Activated CD8-positive, alpha-beta memory T cell treated with anti-CD3 and anti-CD28 coated beads, Interleukin-2, amount 10 ng/mL, durations not matched to agents 7 days and 5 days (primary cell): Measurements from ENCODE around the gene ATXN7. TPM values are rescaled to one million over a fixed set of nuclear protein-coding genes. Genes with fewer than 3 reads are reported as not detected.
A peak's percentile ranks its signal among the peaks of the same experiment; 100 is the strongest.

Source experiments
- ATAC-seq: fragments of 150-1000 bp; cut with Tn5 transposase; one replicate; pipeline ENCODE4 v1.10.0; 2021; ENCODE audit warnings: moderate library complexity
- CTCF ChIA-PET: fragments of 350-600 bp; sonication (Branson Sonifier 250); formaldehyde crosslinking; loops from one replicate; lab custom pipeline; 2021; ENCODE audit warnings: antibody characterized with exemption; lab: Charles Lee
- DNase-seq: peaks from one replicate; pipeline ENCODE4 v3.0.0-alpha.2; 2020
- H3K27ac Mint-ChIP-seq: one replicate; pipeline ENCODE4 v1.8.0; 2021; ENCODE audit warnings: mild to moderate bottlenecking, mixed read lengths
- H3K27me3 Mint-ChIP-seq: one replicate; pipeline ENCODE4 v1.8.0; 2021; ENCODE audit warnings: mixed read lengths
- H3K36me3 Mint-ChIP-seq: one replicate; pipeline ENCODE4 v1.8.0; 2021; ENCODE audit warnings: mild to moderate bottlenecking, mixed read lengths
- H3K4me1 Mint-ChIP-seq: one replicate; pipeline ENCODE4 v1.8.0; 2021; ENCODE audit warnings: mixed read lengths
- H3K4me3 Mint-ChIP-seq: one replicate; pipeline ENCODE4 v1.8.0; 2021; ENCODE audit warnings: mild to moderate bottlenecking, moderate library complexity, mixed read lengths
- H3K9me3 Mint-ChIP-seq: one replicate; pipeline ENCODE4 v1.8.0; 2022; ENCODE audit warnings: low read depth, mixed read lengths
- total RNA-seq, 2 experiments: library from RNA; stranded (reverse); gene quantifications; one replicate each; pipeline ENCODE4 v1.2.3, GENCODE V29; 2021

Gene ATXN7
- total RNA-seq, 2 experiments from 2014 or later, result 41.9 to 56.5 TPM

DNA sequence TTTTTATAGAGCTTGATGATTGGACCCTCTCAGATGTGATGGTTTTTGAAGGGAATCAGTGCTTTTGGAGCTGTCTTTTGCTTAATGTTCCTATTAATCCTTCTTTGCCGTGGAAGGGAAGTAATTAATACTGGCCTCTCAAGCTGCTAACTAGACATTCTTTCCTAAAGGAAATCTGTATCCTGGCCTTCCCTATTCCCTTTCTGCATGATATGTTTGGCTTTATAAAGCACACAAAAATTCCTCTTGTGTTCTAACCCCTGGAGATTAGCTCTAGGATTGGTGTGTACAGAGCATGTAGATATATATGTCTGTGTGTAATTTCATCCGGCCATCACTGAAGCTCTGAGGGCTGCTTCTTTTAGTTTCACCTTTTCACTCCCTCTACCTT lies 6.9 kb downstream of the ATXN7 start:
- ATAC-seq, result no peak
- DNase-seq, result no peak
- H3K27me3 Mint-ChIP-seq, result no peaks in the 10 kb centered on the region
- H3K36me3 Mint-ChIP-seq, result peaks cover 27% of the 10 kb centered on the region
- CTCF ChIA-PET, result no interaction called here
- no peak overlapping the region for H3K4me3 Mint-ChIP-seq
- H3K9me3 Mint-ChIP-seq, result no peaks in the 10 kb centered on the region
- H3K4me1 Mint-ChIP-seq, result peaks cover 32% of the 10 kb centered on the region
- no peak overlapping the region for H3K27ac Mint-ChIP-seq

DNA sequence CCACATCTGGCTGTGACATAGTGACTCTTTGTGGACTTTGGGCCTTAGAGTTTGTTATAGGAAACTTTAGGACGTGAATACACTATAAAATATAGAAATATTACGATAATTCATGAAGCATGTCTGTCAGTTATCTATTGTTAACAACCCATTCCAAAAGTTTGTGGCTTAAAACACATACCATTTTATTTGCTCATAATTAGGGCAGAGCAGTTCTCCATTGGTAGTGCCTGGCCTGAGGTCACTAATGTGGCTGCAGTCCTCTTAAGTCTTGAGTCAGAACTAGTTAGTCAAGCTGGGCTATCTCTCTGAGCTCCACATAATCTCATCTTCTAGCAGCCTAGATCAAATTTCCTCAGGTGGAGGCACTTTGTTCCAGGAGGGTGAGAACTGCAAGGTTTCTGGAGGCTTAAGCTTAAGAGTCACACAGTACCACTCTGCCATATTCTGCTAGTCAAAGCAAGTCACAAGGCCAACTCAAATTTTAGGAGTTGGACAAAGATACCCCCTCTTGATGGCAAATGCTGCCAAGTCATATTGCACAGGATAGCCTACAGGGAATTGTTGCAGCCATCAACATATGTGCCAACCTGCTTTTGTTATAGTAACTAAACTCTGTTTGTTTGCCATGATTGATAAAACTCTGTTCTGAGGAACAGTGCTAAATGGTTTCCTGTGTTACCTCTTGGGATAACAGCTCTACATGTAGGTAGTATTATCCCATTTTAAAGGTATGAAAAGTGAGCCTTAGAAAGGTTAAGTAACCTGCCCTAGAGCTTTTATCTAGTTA lies 8.7 kb downstream of the ATXN7 start:
- no peak overlapping the region for H3K27ac Mint-ChIP-seq
- CTCF ChIA-PET, result no interaction called here

DNA sequence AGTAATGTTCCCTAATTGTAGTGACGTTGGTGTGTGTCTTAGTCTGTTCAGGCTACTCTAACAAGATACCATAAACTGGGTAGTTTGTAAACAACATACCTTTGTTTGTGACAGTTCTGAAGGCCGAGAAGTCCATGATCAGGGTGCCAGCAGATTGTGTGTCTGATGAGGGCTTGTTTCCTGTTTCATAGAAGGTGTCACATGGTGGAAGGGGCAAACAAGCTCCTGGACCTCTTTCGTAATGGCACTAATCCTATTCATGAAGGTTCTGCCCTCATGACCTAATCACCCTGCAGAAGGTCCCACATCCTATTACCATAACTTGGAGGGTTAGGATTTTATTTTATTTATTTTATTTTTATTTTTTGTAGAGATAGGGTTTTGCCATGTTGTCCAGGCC lies 11.1 kb downstream of the ATXN7 start:
- Mint-ChIP-seq H3K4me3 (no peak overlapping the region), H3K4me1 (peaks cover 31% of the 10 kb centered on the region), H3K27ac (no peak overlapping the region), H3K9me3 (no peaks in the 10 kb centered on the region), H3K27me3 (no peaks in the 10 kb centered on the region), H3K36me3 (peaks cover 11% of the 10 kb centered on the region)
- no peak for ATAC-seq
- CTCF ChIA-PET, result interaction anchor here (1.5 kb wide), 1 partner anchor 10 kb away, joined by 4 read pairs; no protein-coding TSS in a partner anchor
- DNase-seq, result no peak

More for the DNA sequence above, 8.7 kb downstream of the ATXN7 start:
- Mint-ChIP-seq H3K27me3 (no peaks in the 10 kb centered on the region), H3K4me1 (peaks cover 24% of the 10 kb centered on the region), H3K9me3 (no peaks in the 10 kb centered on the region), H3K36me3 (peaks cover 22% of the 10 kb centered on the region), H3K4me3 (no peak overlapping the region)
- no peak for DNase-seq
- no peak for ATAC-seq

DNA sequence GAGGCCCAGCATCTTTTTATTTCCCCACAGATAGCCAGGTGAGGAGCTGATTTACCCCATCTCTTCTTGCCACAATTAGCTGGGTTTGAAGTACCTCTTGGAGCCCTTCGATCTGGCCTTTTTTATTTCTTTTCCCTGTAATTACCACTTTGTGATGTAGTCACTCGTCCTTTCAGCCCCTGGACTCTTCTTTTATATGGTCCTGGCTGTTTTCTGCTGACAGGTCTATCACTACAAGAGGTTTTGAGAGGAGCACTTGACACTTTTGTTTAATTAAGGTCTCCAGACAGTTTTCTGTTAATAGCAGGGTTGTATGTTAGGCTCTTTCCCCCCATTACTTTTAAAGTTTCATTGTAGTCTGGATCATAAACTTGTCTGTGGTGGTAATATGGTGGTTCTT lies 11.8 kb downstream of the ATXN7 start:
- DNase-seq (no peak), ATAC-seq (no peak)
- Mint-ChIP-seq H3K36me3 (peaks cover 12% of the 10 kb centered on the region), H3K4me3 (no peak overlapping the region), H3K9me3 (no peaks in the 10 kb centered on the region), H3K27me3 (no peaks in the 10 kb centered on the region), H3K4me1 (peaks cover 32% of the 10 kb centered on the region), H3K27ac (no peak overlapping the region)
- CTCF ChIA-PET, result interaction anchor here (1.5 kb wide), 1 partner anchor 9 kb away, joined by 4 read pairs; no protein-coding TSS in a partner anchor

DNA sequence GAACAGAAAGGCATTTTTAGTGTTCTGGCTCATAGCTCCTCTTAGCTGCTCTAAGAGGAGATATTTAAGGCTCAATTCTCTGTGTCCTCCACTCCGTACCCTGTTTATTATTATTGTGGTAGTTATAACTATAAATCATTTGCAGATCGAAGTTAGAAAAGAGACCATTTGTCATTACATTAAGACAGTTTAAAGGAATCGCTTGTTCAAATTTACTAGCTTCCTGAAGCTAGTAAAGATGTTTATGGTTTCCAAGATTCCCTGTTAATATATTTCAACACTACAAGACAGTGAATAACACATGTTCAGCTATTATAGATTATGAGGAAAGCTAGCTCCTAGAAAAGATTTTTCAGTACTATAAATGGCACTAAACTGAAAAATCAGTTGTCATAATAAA lies 12.6 kb downstream of the ATXN7 start:
- H3K36me3 Mint-ChIP-seq, result peaks cover 18% of the 10 kb centered on the region
- H3K27ac Mint-ChIP-seq, result no peak overlapping the region
- ATAC-seq (no peak), DNase-seq (no peak)
- no peaks in the 10 kb centered on the region for H3K27me3 Mint-ChIP-seq
- H3K4me3 Mint-ChIP-seq, result no peak overlapping the region
- H3K4me1 Mint-ChIP-seq, result peaks cover 30% of the 10 kb centered on the region
- no peaks in the 10 kb centered on the region for H3K9me3 Mint-ChIP-seq
- CTCF ChIA-PET, result interaction anchor here (1.5 kb wide), 1 partner anchor 8 kb away, joined by 4 read pairs; no protein-coding TSS in a partner anchor

DNA sequence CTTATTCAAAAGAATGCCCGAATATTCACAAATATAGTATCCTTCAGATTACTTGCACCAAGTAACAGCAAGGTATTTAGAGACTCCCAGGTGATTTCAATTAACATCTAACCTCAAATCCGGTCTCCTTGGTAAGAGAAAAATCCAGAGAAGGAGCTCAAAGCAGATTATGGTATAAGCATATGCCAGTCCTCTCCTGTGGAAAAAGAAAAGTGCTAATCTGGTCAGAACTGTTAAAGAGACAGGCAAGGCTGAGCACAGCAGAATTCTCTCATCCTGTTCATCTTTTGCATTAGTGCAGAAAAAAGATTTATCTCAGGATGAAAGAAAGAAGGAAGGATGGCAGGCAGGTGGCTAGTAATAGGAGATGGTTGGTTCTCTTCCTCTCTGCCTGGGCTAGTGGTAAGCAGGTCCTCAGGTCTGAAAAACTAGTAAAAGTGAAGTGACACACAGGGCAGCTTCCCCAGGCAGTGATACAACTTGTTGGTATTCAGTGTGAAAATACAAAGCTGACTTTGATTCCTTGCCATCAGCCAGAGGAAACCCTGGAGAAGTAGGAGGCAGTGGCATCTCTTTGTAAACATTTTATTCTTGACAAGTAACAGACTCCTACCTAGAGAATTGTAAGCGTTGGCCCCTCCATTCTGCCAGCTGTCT lies 14.2 kb downstream of the ATXN7 start:
- no peak overlapping the region for H3K4me3 Mint-ChIP-seq
- H3K27ac Mint-ChIP-seq, result no peak overlapping the region
- no peaks in the 10 kb centered on the region for H3K27me3 Mint-ChIP-seq
- H3K9me3 Mint-ChIP-seq, result no peaks in the 10 kb centered on the region
- ATAC-seq, result no peak
- H3K4me1 Mint-ChIP-seq, result peaks cover 26% of the 10 kb centered on the region
- peaks cover 15% of the 10 kb centered on the region for H3K36me3 Mint-ChIP-seq
- no peak for DNase-seq
- CTCF ChIA-PET, result interaction anchor here (0.9 to 1.4 kb wide), 2 partner anchors 15 to 34 kb away, joined by 3 read pairs; partner anchors contain the start of gene SCAANT1

DNA sequence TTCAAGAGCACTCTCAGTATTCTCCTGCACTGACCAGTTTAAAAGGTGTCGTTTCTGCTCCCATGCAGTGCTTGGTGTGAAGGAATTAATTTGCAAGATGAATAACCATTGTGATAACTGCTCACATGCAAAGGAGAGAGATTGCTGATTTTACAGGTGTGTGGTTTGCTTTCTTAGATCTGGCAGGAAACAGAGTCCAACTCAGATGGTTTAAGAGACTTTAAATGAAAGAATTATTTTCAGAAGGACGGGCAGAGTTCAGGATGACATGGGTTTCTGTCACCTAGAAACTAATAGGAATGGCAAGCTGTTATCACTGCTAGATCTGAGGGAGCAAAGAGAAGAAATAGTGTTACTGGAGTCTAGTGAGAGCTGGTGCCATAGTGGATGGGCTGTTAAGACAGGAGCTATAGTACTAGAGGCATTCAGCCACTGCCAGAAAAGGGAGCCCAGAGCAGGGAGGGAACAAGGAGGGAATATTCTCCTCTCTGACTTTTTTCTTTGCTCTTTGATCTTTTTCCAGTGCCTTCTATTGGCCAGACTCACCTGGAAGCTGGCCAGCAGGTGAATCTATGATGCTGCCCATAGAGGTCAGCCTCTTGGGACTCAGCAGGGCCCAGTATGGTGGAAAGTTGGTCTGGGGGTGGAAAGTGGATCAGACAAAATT lies 14.9 kb downstream of the ATXN7 start:
- CTCF ChIA-PET, result interaction anchor here (1.4 kb wide), 1 partner anchor 14 kb away, joined by 3 read pairs; no protein-coding TSS in a partner anchor
- Mint-ChIP-seq H3K27ac (no peak overlapping the region), H3K4me1 (peaks cover 26% of the 10 kb centered on the region), H3K27me3 (no peaks in the 10 kb centered on the region), H3K36me3 (peaks cover 15% of the 10 kb centered on the region), H3K4me3 (no peak overlapping the region), H3K9me3 (no peaks in the 10 kb centered on the region)
- ATAC-seq (no peak), DNase-seq (no peak)

DNA sequence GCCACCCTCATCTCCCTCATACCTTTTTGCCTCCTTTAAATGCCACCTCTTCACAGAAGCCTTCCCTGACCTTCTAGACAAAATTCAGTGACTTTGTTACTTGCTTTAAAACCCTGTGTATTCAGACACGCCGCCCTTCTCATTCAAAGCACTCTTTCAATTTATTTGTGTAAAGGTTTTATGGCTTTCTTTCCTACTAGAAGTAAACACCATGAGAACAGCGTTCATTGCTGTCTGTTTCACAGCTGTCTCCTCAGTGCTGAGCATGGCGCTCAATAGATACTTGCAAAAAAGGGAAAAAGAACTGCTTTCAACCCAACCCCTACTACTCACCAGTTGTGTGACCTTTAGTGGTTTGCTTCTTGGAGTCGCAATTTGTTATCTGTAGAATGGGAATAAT lies 17.0 kb downstream of the ATXN7 start:
- H3K4me1 Mint-ChIP-seq, result peaks cover 25% of the 10 kb centered on the region
- no peak for ATAC-seq
- no peaks in the 10 kb centered on the region for H3K27me3 Mint-ChIP-seq
- no peak overlapping the region for H3K27ac Mint-ChIP-seq
- no peak overlapping the region for H3K4me3 Mint-ChIP-seq
- no peaks in the 10 kb centered on the region for H3K9me3 Mint-ChIP-seq
- CTCF ChIA-PET, result no interaction called here
- DNase-seq, result no peak
- peaks cover 11% of the 10 kb centered on the region for H3K36me3 Mint-ChIP-seq

DNA sequence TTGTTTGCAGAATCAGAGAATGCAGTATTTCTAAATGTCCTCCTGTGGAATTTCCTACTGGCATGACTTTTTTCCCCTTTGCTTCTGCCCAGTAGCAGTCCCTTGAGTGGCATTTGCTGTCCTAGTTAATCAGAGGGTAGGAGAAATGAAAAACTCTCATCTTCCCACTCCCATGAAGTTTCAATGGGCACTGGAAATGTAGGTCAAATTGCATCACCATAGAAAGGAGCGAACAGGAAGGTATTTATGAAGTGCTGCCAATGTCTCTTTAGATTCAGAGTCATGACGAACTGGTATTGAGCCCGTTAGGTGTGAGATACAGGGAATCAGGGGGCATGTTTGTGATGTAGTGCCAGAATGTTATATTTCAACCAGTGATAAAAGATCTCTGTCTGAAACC lies 23.2 kb downstream of the ATXN7 start:
- CTCF ChIA-PET, result no interaction called here
- Mint-ChIP-seq H3K27ac (no peak overlapping the region), H3K36me3 (peaks cover 7% of the 10 kb centered on the region), H3K9me3 (no peaks in the 10 kb centered on the region), H3K4me1 (peaks cover 8% of the 10 kb centered on the region), H3K4me3 (no peak overlapping the region), H3K27me3 (no peaks in the 10 kb centered on the region)
- ATAC-seq, result no peak
- no peak for DNase-seq

DNA sequence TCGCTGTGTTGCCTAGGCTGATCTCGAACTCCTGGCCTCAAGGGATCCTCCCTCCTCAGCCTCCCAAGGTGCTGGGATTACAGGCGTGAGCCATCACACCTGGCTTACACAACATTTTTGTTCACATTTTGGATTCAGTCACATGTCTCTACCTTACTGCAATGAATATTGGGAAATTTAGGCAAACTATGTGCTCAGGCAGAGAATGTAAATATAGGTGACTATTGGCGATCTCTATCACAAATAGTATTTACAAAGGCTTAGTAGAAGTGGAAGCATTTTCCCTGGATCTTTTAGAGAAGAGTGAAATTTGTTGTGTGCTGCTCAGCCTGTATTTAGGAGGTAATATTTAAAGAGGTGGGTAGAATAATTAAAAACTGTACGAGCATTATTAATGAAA lies 27.9 kb downstream of the ATXN7 start:
- no peak overlapping the region for H3K4me3 Mint-ChIP-seq
- peaks cover 27% of the 10 kb centered on the region for H3K36me3 Mint-ChIP-seq
- H3K27ac Mint-ChIP-seq, result no peak overlapping the region
- no peak for DNase-seq
- CTCF ChIA-PET, result no interaction called here
- no peaks in the 10 kb centered on the region for H3K27me3 Mint-ChIP-seq
- H3K4me1 Mint-ChIP-seq, result peaks cover 23% of the 10 kb centered on the region
- H3K9me3 Mint-ChIP-seq, result no peaks in the 10 kb centered on the region
- no peak for ATAC-seq

DNA sequence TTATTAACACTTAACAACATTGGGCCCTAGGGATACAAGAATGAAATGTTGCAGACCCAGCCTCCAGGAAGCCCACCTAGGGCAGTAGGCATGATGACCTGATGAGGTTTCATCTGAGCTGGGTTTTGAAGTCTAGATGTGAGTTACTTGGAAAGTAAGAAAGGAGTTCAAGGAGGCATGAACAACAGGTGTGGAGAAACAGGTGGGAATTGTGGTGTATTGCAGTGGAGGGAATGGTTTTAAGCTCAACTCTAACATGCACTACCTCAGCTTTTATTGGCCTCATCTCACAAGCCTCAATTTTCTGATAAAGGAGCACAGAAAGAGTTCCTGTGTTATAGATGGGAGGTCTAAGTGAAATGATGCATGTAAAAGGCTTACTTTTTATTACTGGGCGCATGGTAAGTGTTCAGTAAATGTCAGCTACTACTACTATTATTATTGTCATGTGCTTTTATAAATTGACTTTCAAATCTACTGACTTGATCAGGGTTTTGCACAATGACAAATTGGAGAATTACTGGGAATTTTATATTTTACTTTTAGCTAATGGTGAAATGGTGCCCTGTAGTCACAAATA lies 29.2 kb downstream of the ATXN7 start:
- CTCF ChIA-PET, result interaction anchor here (1.1 kb wide), 1 partner anchor 15 kb away, joined by 3 read pairs; no protein-coding TSS in a partner anchor
- no peak overlapping the region for H3K4me3 Mint-ChIP-seq
- H3K4me1 Mint-ChIP-seq, result peaks cover 27% of the 10 kb centered on the region
- no peak for ATAC-seq
- H3K36me3 Mint-ChIP-seq, result peaks cover 30% of the 10 kb centered on the region
- no peak overlapping the region for H3K27ac Mint-ChIP-seq
- H3K9me3 Mint-ChIP-seq, result no peaks in the 10 kb centered on the region
- H3K27me3 Mint-ChIP-seq, result no peaks in the 10 kb centered on the region
- DNase-seq, result no peak

DNA sequence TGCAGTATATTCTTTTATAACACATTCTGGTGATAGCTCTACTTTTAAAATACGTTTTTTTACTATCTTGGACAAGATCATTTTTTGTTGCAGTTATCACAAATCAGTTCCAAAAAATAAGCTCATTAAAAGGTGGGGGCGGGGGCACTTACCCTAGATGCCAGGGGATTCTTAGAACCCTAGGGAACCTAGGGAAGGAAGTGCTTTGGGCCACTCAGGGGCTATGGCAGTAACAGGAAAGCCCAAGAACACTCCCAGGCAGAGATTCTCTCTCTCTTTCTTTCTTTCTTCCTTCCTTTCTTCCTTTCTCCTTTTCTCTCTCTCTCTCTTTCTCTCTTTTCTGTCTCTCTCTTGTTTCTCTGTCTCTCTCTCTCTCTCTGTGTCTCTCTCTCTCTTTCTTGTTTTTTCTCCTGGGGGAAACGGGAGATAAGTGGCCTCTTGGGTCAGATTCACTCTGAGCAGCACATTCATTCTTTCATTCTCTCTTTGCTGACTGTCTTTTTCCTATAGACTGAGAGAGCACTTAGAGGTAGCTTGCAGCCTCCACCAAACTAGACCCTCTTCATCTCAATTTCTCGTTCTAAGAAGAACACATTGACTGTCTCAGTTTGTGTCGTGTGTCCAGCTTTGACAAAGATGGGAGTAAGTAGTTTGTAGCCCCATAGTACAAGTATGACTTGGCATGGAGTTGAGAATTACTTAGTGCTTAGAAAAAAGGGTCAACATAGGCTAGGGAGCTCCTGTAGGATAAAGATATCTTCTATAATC lies 31.9 kb downstream of the ATXN7 start:
- DNase-seq (no peak), ATAC-seq (peak; percentile 36)
- Mint-ChIP-seq H3K4me3 (no peak overlapping the region), H3K4me1 (peaks cover 34% of the 10 kb centered on the region), H3K36me3 (peaks cover 47% of the 10 kb centered on the region), H3K9me3 (peaks cover 2% of the 10 kb centered on the region), H3K27ac (peak overlapping the region; percentile 52), H3K27me3 (no peaks in the 10 kb centered on the region)
- CTCF ChIA-PET, result interaction anchor here (1.0 to 1.3 kb wide), 3 partner anchors 12 to 34 kb away, joined by 3 read pairs; partner anchors contain the start of gene SCAANT1
